Psoas muscle (tissue), 8 donors: ENCODE measurements around the gene GABRE. TPM values are rescaled to one million over a fixed set of nuclear protein-coding genes. Genes with fewer than 3 reads are reported as not detected.

Source experiments
- ATAC-seq, 4 donors: fragments of 200-7000 bp; cut with Tn5 transposase; one replicate each; pipeline ENCODE4 v1.9.1; 2020; ENCODE audit warnings: moderate library complexity in 3 of 4, mild to moderate bottlenecking in 2 of 4
- DNase-seq, 2 donors: peaks; one replicate each; pipeline ENCODE4 v3.0.0-alpha.2; 2020
- H3K27ac ChIP-seq: fragments of 200-600 bp; one replicate; pipeline ENCODE4 v1.8.0; 2022
- H3K27me3 ChIP-seq, 3 donors: fragments of 200-600 bp in 1 of 3; one replicate each; pipeline versions ENCODE4 v1.6.1 to v1.8.0; 2013 to 2022; ENCODE audit warnings: low read length in 2 of 3, mild to moderate bottlenecking in 2 of 3, moderate library complexity in 1 of 3; ENCODE audit not compliant: insufficient read depth in 3 of 3
- H3K36me3 ChIP-seq, 2 donors: fragments of 200-600 bp in 1 of 2; one replicate each; pipeline versions ENCODE4 v1.6.1 to v1.8.0; 2013 to 2022; ENCODE audit warnings: low read depth in 1 of 2, mild to moderate bottlenecking in 1 of 2, moderate library complexity in 1 of 2; ENCODE audit not compliant: insufficient read depth in 1 of 2
- H3K4me1 ChIP-seq: fragments of 200-600 bp; one replicate; pipeline ENCODE4 v1.8.0; 2022
- H3K4me3 ChIP-seq: fragments of 200-600 bp; one replicate; pipeline ENCODE4 v1.8.0; 2022; ENCODE audit warnings: mild to moderate bottlenecking
- H3K9me3 ChIP-seq: fragments of 200-600 bp; one replicate; pipeline ENCODE4 v1.8.0; 2022
- WGBS, 3 donors: extraction: QIAGEN DNeasy Blood & Tissue Kit; methylation state at CpG; one replicate each; pipeline versions ENCODE4 v1.1.6 to v1.1.7; 2013; 5-methylcytosine and 5-hydroxymethylcytosine counted together
- intact Hi-C, 2 donors: fragments of 100-400 bp; cut with DNase I; formaldehyde crosslinking; loops; one replicate each; pipeline versions ENCODE4 v1.11.0 to v1.14.2; 2022
- polyA plus RNA-seq, 3 donors: library from polyadenylated mRNA; stranded (reverse); fragments of 200-250 nt; gene quantifications; one replicate each; pipeline ENCODE4 v1.2.3, GENCODE V29; 2013
- total RNA-seq, 4 donors: library from RNA; stranded (reverse); fragmentation: NEBNext Ultra II Directional in 2 of 4; extraction: Animal tissue kit (Norgen Biotek cat#: 25700) in 2 of 4; gene quantifications; one replicate each; pipeline versions ENCODE4 v1.2.1 to v1.2.4, GENCODE V29; 2021 to 2023
- TF ChIP-seq, protein P1 (sequence below): fragments of 200-600 bp; IDR thresholded peaks from one replicate; pipeline ENCODE4 v1.8.0; 2022; ENCODE audit warnings: antibody characterized with exemption
- donor health status: healthy with polysubstance abuse.
- donor health status: DM: no; HTN: no; CAD: no; lungs with moderate emphysema.
- donor health status: Bipolar disorder and iron deficiency.
- donor health status: healthy.
- donor health status: DM: yes; HTN: yes; CAD: no.
- donor health status: DM: no; HTN: no; CAD: no.
- donor health status: DM: no; HTN: no; CAD: no.
- donor health status: DM: yes; HTN: yes; CAD: no.

GABRE gene
- total and polyA plus RNA-seq, 7 donors: 0.90 to 3.8 (median 1.7) TPM

- ATAC-seq (no peak), DNase-seq (no peak)
- H3K27ac ChIP-seq: no peak overlapping the region
- 43 to 56% (median 45%) methylated on average over 6 to 8 of the region's 8 CpGs for WGBS, 3 donors
- no peaks in the 10 kb centered on the region for H3K36me3 ChIP-seq
- peaks cover 0 to 27% (median 3%) of the 10 kb centered on the region in 3 donors for H3K27me3 ChIP-seq
- TF ChIP-seq, protein P1, sequence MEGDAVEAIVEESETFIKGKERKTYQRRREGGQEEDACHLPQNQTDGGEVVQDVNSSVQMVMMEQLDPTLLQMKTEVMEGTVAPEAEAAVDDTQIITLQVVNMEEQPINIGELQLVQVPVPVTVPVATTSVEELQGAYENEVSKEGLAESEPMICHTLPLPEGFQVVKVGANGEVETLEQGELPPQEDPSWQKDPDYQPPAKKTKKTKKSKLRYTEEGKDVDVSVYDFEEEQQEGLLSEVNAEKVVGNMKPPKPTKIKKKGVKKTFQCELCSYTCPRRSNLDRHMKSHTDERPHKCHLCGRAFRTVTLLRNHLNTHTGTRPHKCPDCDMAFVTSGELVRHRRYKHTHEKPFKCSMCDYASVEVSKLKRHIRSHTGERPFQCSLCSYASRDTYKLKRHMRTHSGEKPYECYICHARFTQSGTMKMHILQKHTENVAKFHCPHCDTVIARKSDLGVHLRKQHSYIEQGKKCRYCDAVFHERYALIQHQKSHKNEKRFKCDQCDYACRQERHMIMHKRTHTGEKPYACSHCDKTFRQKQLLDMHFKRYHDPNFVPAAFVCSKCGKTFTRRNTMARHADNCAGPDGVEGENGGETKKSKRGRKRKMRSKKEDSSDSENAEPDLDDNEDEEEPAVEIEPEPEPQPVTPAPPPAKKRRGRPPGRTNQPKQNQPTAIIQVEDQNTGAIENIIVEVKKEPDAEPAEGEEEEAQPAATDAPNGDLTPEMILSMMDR: no peak
- intact Hi-C loops: no loop called here
- H3K4me3 ChIP-seq: peak overlapping the region; percentile 59
- H3K9me3 ChIP-seq: no peaks in the 10 kb centered on the region
- H3K4me1 ChIP-seq: no peaks in the 10 kb centered on the region
Measured at GRCh38 chrX:151975228-151975593, 735 bp upstream of the GABRE start.

DNA sequence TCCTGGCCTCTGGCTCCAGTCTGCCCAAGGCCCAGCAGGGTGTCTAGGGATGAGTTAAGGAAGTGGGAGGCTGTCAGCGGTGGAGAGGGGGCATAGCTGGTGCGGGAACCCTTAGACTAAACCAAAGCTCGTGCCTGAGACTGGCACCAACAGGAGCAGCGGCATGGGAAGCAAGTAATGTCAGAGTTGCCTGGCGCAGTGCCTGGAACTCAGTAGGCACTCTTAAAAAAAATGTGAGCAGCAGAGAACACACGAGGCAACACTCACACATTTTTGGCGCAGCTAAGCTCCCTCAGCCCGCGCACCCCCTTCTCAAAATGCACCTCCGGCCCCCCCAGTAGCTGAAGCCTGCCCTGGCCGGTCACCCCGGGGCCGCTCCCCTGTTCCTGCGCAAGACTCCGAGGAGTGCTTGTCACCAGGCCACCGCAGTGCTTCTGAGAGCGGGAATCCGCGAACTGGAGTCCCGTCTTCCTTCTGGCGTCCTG is 583 bp downstream of the GABRE start:
- Histone ChIP-seq H3K4me1 (no peaks in the 10 kb centered on the region), H3K27ac (no peak overlapping the region), H3K27me3 (peaks cover 0 to 27% (median 3%) of the 10 kb centered on the region in 3 donors), H3K36me3 (no peaks in the 10 kb centered on the region), H3K4me3 (peak overlapping the region; percentile 59), H3K9me3 (no peaks in the 10 kb centered on the region)
- DNase-seq: peak in 1 of 2 donors; percentile 17
- intact Hi-C loops: no loop called here
- WGBS, 3 donors: 3 to 31% (median 5%) methylated on average over 14 to 21 of the region's 21 CpGs
- ATAC-seq: no peak
- TF ChIP-seq, protein P1: no peak

GRCh38 chrX:151973060-151973661 is 1.3 kb downstream of the GABRE start:
- no peaks in the 10 kb centered on the region for H3K4me1 ChIP-seq
- H3K9me3 ChIP-seq: no peaks in the 10 kb centered on the region
- H3K36me3 ChIP-seq: no peaks in the 10 kb centered on the region
- no peak overlapping the region for H3K27ac ChIP-seq
- H3K4me3 ChIP-seq: peak overlapping the region; percentile 59
- WGBS, 3 donors: 34 to 52% (median 49%) methylated on average over 4 of the region's 4 CpGs
- TF ChIP-seq, protein P1: no peak
- peaks cover 0 to 27% (median 3%) of the 10 kb centered on the region in 3 donors for H3K27me3 ChIP-seq
- DNase-seq (no peak), ATAC-seq (no peak)
- intact Hi-C loops: no loop called here

GRCh38 chrX:151970661-151971060 is 3.8 kb downstream of the GABRE start:
- no peak overlapping the region for H3K4me3 ChIP-seq
- DNase-seq: peak; percentile 81 to 84
- peaks cover 0 to 21% (median 0%) of the 10 kb centered on the region in 3 donors for H3K27me3 ChIP-seq
- intact Hi-C loops: no loop called here
- H3K27ac ChIP-seq: no peak overlapping the region
- ATAC-seq: peak; percentile 9 to 79 (median 51)
- TF ChIP-seq, protein P1: no peak
- WGBS, 3 donors: 13 to 46% (median 33%) methylated on average over 6 of the region's 6 CpGs
- H3K4me1 ChIP-seq: no peaks in the 10 kb centered on the region
- no peaks in the 10 kb centered on the region for H3K9me3 ChIP-seq
- H3K36me3 ChIP-seq: no peaks in the 10 kb centered on the region

GRCh38 chrX:151970027-151970426 is 4.4 kb downstream of the GABRE start:
- Histone ChIP-seq H3K9me3 (no peaks in the 10 kb centered on the region), H3K4me1 (no peaks in the 10 kb centered on the region), H3K27me3 (peaks cover 0 to 15% (median 0%) of the 10 kb centered on the region in 3 donors), H3K4me3 (no peak overlapping the region), H3K27ac (no peak overlapping the region), H3K36me3 (no peaks in the 10 kb centered on the region)
- intact Hi-C loops: no loop called here
- WGBS, 3 donors: 57 to 81% (median 70%) methylated on average over 7 of the region's 7 CpGs
- DNase-seq: no peak
- TF ChIP-seq, protein P1: no peak
- ATAC-seq: no peak
